Activated CD8-positive, alpha-beta memory T cell treated with anti-CD3 and anti-CD28 coated beads, Interleukin-2, amount 10 ng/mL, durations not matched to agents 7 days and 5 days (primary cell): ENCODE measurements around the gene LCN15. TPM values are rescaled to one million over a fixed set of nuclear protein-coding genes. Genes with fewer than 3 reads are reported as not detected.
A peak's percentile ranks its signal among the peaks of the same experiment; 100 is the strongest.
"Not testable (repeated sequence)": the region's sequence is repeated elsewhere in the genome, so short reads cannot be mapped to it uniquely, and the experiment has no call there.

Experiments used
- ATAC-seq: fragments of 150-1000 bp; cut with Tn5 transposase; one replicate; pipeline ENCODE4 v1.10.0; 2021; ENCODE audit warnings: moderate library complexity
- CTCF ChIA-PET: fragments of 350-600 bp; sonication (Branson Sonifier 250); formaldehyde crosslinking; loops from one replicate; lab custom pipeline; 2021; ENCODE audit warnings: antibody characterized with exemption; lab: Charles Lee
- DNase-seq: peaks from one replicate; pipeline ENCODE4 v3.0.0-alpha.2; 2020
- H3K27ac Mint-ChIP-seq: one replicate; pipeline ENCODE4 v1.8.0; 2021; ENCODE audit warnings: mild to moderate bottlenecking, mixed read lengths
- H3K27me3 Mint-ChIP-seq: one replicate; pipeline ENCODE4 v1.8.0; 2021; ENCODE audit warnings: mixed read lengths
- H3K36me3 Mint-ChIP-seq: one replicate; pipeline ENCODE4 v1.8.0; 2021; ENCODE audit warnings: mild to moderate bottlenecking, mixed read lengths
- H3K4me1 Mint-ChIP-seq: one replicate; pipeline ENCODE4 v1.8.0; 2021; ENCODE audit warnings: mixed read lengths
- H3K4me3 Mint-ChIP-seq: one replicate; pipeline ENCODE4 v1.8.0; 2021; ENCODE audit warnings: mild to moderate bottlenecking, moderate library complexity, mixed read lengths
- H3K9me3 Mint-ChIP-seq: one replicate; pipeline ENCODE4 v1.8.0; 2022; ENCODE audit warnings: low read depth, mixed read lengths
- total RNA-seq, 2 experiments: library from RNA; stranded (reverse); gene quantifications; one replicate each; pipeline ENCODE4 v1.2.3, GENCODE V29; 2021

LCN15 gene
- total RNA-seq, 2 experiments from 2014 or later: not detected

DNA sequence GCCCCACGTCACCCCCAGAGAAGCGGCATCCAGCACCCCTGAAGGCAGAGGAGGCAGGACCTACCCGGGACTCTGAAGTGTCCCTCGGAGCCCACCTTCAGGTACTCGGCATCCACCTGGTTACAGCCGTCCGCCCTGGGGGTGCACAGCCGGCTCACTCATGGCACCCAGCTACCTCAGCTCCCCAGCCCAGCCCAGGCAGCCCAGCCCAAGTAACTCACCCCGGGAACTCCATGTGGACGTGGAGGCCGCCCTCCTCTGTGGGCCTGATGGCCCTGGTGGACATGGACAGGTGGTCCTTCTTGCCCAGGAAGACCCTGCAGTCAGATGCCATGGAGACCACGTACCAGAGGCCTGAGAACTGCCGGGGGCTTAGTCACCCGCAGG is 676 bp downstream of the LCN15 start:
- Mint-ChIP-seq H3K4me3 (no peak overlapping the region), H3K9me3 (no peaks in the 10 kb centered on the region), H3K27me3 (peaks cover 13% of the 10 kb centered on the region), H3K4me1 (peaks cover 16% of the 10 kb centered on the region), H3K36me3 (no peaks in the 10 kb centered on the region), H3K27ac (no peak overlapping the region)
- DNase-seq (no peak), ATAC-seq (no peak)
- CTCF ChIA-PET: interaction anchor here (2.0 kb wide), 1 partner anchor 25 kb away, joined by 6 read pairs; no protein-coding TSS in a partner anchor

DNA sequence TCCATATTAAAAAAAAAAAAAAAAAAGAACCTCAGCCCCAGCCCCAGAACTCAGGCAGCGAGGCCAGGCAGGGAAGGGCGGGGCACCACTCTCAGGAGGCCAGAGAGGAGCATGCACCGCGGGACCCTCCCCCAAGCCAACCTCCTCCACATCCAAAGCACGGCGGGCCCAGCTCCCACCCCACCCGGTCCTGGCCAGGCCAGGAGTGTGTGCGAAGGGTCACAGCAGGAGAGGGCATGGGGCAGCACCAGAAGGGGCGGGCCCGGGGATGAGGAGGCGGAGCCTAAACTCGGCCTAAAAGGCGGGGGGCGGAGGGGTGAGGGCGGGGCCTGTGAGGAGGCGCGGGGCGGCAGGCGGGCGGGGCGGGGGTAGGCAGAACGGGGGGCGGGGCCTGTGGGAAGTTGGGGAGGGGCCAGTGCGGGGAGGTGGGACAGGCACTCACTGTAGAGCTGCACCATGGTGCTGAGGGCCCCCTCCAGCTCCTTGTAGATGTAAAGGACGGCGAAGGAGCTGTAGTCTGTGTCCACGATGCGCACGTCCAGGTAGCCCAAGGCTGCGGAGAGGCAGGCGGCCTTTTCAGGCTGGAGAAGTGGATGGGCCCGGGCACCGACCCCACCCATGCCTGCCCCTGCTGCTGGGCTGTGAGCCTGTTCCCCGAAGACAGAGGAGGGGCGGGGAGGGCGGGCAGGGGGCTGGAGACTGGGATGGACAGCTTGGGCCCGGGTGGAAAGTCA is 1.2 kb downstream of the LCN15 start:
- no peak overlapping the region for H3K4me3 Mint-ChIP-seq
- no peak overlapping the region for H3K27ac Mint-ChIP-seq
- peak; percentile 35 for ATAC-seq
- no peak for DNase-seq
- H3K4me1 Mint-ChIP-seq: peaks cover 16% of the 10 kb centered on the region
- H3K36me3 Mint-ChIP-seq: no peaks in the 10 kb centered on the region
- no peaks in the 10 kb centered on the region for H3K9me3 Mint-ChIP-seq
- CTCF ChIA-PET: interaction anchor here (2.0 kb wide), 1 partner anchor 25 kb away, joined by 6 read pairs; no protein-coding TSS in a partner anchor
- H3K27me3 Mint-ChIP-seq: peaks cover 13% of the 10 kb centered on the region

DNA sequence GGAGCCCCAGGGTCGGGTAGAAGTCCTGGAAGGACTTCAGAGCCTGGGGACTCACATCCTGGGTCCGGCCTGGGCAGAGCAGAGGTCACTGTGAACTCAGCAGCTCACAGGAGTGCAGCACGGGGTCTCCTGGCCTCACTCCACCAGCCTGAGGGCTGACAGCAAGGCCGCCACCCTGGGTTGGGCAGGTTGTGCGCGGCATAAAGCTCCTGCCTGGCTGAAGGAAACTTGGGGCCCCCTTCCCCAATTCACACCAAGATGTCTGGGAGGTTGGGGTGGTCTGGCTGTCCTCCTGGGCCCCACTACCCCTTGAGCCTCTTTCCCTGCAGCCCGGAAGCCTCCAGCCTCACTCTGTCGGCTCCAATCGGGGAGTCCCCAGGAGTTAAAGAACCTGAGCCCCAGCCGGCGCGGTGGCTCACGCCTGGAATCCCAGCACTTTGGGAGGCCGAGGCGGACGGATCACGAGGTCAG is 2.1 kb downstream of the LCN15 start:
- ATAC-seq: no peak
- Mint-ChIP-seq H3K27me3 (peaks cover 7% of the 10 kb centered on the region), H3K27ac (no peak overlapping the region), H3K36me3 (no peaks in the 10 kb centered on the region), H3K4me3 (no peak overlapping the region), H3K4me1 (peaks cover 16% of the 10 kb centered on the region), H3K9me3 (no peaks in the 10 kb centered on the region)
- no peak for DNase-seq
- CTCF ChIA-PET: interaction anchor here (2.0 kb wide), 1 partner anchor 26 kb away, joined by 6 read pairs; no protein-coding TSS in a partner anchor

DNA sequence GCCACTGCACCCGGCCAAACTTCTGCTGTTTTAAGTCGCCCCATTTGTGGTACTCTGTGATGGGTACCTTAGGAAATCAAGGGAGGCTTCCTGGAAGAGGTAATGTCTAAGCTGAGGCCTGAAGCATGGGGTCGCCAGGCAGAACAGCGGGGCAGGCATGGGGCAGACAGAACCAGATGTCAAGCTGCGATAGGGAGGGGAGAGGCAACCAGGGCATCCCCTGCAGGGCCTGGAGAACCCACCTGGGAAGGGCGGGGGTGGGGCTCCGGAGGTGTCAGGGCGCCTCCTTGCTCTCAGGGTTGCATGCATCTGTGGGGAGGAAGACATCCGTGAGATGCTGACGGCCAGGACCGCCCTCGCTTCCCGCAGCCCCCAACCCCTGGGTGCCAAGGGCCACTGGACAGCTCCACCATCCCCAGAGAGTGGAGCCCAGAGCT is 2.8 kb downstream of the LCN15 start:
- Mint-ChIP-seq H3K4me1 (peaks cover 10% of the 10 kb centered on the region), H3K36me3 (no peaks in the 10 kb centered on the region), H3K27me3 (peaks cover 2% of the 10 kb centered on the region), H3K9me3 (no peaks in the 10 kb centered on the region), H3K4me3 (no peak overlapping the region), H3K27ac (no peak overlapping the region)
- CTCF ChIA-PET: interaction anchor here (1.0 kb wide), 1 partner anchor 56 kb away, joined by 4 read pairs; no protein-coding TSS in a partner anchor
- DNase-seq: no peak
- no peak for ATAC-seq

DNA sequence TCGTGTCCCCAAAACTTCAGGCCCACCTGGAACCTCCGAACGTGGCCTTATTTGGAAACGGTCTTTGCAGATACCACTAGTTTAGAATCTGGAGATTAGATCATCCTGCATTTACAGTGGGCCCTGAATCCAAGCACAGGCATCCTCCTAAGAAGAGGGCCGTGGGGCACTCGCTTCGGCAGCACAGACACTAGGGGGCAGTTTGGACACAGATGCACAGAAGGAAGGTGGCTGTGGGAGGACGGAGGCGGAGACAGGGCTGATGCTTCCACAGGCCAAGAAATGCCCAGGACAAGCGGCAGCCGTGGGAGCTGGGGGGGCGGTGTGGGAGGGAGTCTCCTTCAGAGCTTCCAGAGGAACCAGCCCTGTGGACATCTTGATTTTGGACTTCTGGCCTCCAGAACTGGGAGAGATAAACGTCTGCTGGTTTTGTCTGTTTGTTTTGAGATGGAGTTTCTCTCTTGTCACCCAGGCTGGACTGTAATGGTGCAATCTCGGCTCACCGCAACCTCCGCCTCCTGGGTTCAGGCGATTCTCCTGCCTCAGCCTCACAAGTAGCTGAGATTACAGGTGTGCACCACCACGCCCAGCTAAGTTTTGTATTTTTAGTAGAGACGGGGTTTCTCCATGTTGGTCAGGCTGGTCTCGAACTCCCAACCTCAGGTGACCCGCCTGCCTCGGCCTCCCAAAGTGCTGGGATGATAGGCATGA is 3.3 kb downstream of the LCN15 start:
- H3K4me1 Mint-ChIP-seq, H3K4me3 Mint-ChIP-seq, H3K27ac Mint-ChIP-seq, H3K36me3 Mint-ChIP-seq, DNase-seq, H3K9me3 Mint-ChIP-seq, ATAC-seq, H3K27me3 Mint-ChIP-seq: not testable (repeated sequence)
- CTCF ChIA-PET: interaction anchor here (1.0 kb wide), 1 partner anchor 57 kb away, joined by 4 read pairs; no protein-coding TSS in a partner anchor

DNA sequence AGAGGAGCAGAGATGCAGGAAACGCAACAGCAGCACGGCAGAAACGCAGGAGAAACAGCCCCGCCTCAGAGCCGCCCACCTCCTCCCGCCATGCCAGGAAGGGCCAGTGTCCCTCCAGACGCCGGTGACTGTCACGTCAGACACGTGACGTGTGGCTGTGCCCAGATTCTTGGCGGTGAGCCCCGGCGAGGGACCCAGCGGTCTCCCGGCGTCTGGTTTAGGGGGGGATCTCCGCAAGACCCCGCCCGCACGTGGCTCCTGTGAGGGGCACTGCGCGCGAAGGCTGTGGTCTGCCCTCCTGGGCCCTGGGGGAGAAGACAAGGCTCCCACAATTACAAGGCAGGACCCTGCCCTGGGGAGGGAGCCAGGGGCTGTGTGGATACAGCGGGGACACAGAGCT is 3.9 kb downstream of the LCN15 start:
- H3K4me1 Mint-ChIP-seq: peaks cover 1% of the 10 kb centered on the region
- CTCF ChIA-PET: interaction anchor here (1.2 kb wide), 1 partner anchor 10 kb away, joined by 3 read pairs; no protein-coding TSS in a partner anchor
- H3K9me3 Mint-ChIP-seq: peaks cover 8% of the 10 kb centered on the region
- no peak for ATAC-seq
- peaks cover 2% of the 10 kb centered on the region for H3K27me3 Mint-ChIP-seq
- H3K27ac Mint-ChIP-seq: no peak overlapping the region
- peaks cover 3% of the 10 kb centered on the region for H3K36me3 Mint-ChIP-seq
- DNase-seq: no peak
- no peak overlapping the region for H3K4me3 Mint-ChIP-seq

DNA sequence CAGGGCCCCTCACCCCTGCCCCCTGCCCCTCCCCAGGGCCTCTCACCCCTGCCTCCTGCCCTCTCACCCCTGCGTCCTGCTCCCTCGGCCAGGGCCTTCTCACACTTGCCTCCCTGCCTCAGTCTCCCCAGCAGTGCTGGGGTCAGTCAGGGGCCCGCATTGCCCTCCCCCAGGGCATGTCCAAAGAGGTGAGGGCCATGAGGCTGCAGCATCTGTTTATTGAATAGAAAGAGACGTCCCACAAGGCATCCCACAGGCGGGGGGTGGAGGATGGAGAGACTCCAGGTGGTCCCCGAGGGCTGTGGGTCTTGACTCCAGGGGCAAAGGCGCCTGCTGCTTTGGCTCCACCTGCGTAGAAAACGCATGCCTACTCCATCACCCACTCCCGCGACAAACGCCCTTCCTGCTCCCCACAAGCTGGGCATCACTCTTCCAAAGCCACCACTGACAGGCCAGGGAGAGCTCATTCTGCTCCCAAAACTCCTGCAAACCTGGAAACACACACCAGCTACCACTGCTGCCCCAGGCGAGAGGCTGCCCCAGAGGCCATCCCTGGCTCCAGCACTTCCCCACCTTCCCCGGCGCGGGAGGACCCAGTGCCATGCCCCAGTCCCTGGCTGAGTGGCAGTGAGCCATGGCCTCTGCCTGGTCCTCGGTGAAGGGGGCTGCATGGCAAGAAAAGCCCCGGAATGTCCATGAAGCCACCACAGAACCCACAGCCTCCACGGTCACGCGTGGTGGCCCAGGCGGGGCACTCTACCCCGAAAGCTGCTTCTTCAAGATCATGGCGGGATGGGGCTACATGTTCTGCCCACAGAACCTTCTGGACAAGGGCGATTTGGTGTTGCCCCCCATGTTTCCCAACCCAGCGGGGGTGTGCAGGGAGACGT is 4.6 kb downstream of the LCN15 start:
- H3K9me3 Mint-ChIP-seq: peaks cover 8% of the 10 kb centered on the region
- CTCF ChIA-PET: interaction anchor here (1.2 to 1.7 kb wide), 2 partner anchors 11 to 17 kb away, joined by 3 read pairs; no protein-coding TSS in a partner anchor
- no peak for DNase-seq
- peaks cover 3% of the 10 kb centered on the region for H3K36me3 Mint-ChIP-seq
- H3K4me3 Mint-ChIP-seq: no peak overlapping the region
- no peak for ATAC-seq
- peaks cover 2% of the 10 kb centered on the region for H3K27me3 Mint-ChIP-seq
- no peaks in the 10 kb centered on the region for H3K4me1 Mint-ChIP-seq
- no peak overlapping the region for H3K27ac Mint-ChIP-seq

DNA sequence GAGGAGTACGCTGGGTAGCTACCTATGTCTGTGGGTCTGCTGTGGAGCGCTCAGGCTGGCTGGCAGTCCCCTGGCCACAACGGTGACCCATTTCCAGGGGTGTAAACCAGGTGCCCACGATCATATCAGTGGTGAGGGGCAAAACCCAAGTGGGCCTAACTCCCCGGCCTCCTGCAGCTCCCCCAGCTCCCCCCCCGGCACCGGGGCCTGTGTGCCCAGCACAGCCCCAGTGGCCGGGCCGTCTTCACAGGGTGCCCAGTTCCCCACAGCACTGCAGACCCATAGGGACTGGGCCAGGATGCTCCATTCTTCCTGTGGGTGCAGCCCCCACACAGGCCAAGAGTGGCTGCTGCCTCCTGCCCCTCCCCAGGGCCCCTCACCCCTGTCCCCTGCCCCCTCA is 5.3 kb downstream of the LCN15 start:
- H3K4me3 Mint-ChIP-seq: no peak overlapping the region
- CTCF ChIA-PET: interaction anchor here (0.9 to 1.7 kb wide), 2 partner anchors 9 to 18 kb away, joined by 3 read pairs; no protein-coding TSS in a partner anchor
- ATAC-seq (no peak), DNase-seq (no peak)
- H3K27me3 Mint-ChIP-seq: peaks cover 2% of the 10 kb centered on the region
- H3K27ac Mint-ChIP-seq: no peak overlapping the region
- peaks cover 8% of the 10 kb centered on the region for H3K9me3 Mint-ChIP-seq
- H3K4me1 Mint-ChIP-seq: no peaks in the 10 kb centered on the region
- H3K36me3 Mint-ChIP-seq: peaks cover 3% of the 10 kb centered on the region

DNA sequence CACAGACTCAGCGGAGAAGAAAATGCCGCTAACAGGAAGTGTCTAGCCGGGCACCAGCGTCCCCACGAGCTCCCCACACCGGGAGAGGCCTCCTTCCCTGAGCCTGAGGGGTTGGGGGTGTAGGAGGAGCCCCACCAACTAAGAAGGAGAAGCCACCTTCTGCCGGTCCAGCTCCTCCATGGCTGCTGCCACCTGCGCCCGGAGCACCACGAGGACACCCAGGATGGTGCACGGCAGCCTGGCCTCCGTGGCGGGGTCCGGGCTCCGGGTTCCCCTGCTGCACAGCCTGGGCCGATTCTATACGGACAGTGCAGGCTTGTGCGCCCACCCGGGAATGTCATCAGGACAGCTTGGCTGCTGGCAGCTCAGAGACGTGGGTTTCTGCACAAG is 6.6 kb downstream of the LCN15 start:
- H3K9me3 Mint-ChIP-seq: peaks cover 10% of the 10 kb centered on the region
- ATAC-seq (no peak), DNase-seq (no peak)
- H3K4me3 Mint-ChIP-seq: no peak overlapping the region
- H3K27me3 Mint-ChIP-seq: peaks cover 2% of the 10 kb centered on the region
- CTCF ChIA-PET: interaction anchor here (0.8 to 1.7 kb wide), 8 partner anchors 8 to 36 kb away, joined by 3 to 5 read pairs (median 3); no protein-coding TSS in a partner anchor
- no peak overlapping the region for H3K27ac Mint-ChIP-seq
- H3K36me3 Mint-ChIP-seq: peaks cover 3% of the 10 kb centered on the region
- no peaks in the 10 kb centered on the region for H3K4me1 Mint-ChIP-seq

DNA sequence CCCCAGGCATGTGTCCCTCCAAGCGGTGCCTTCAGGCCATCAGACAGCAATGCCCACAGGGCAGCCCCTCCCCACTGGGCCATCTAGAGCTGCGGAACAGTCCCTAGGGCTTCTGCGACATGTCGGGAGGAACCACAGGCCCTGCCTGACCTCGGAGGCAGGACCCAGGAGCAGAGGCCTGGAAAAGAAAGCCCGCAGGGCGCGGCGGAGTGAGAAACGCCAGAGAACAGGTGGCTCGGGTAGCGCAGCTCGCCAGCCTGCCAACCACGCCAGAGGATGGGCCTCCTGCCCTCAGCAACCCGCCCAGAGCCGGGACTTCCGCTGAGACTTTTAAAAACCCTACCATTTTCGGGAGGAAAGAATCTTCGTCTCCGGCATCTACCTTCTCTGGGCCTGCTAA is 7.0 kb downstream of the LCN15 start:
- H3K9me3 Mint-ChIP-seq: peaks cover 15% of the 10 kb centered on the region
- no peak for ATAC-seq
- H3K4me3 Mint-ChIP-seq: no peak overlapping the region
- CTCF ChIA-PET: interaction anchor here (0.9 to 1.4 kb wide), 5 partner anchors 9 to 29 kb away, joined by 3 to 5 read pairs (median 3); no protein-coding TSS in a partner anchor
- DNase-seq: no peak
- H3K4me1 Mint-ChIP-seq: no peaks in the 10 kb centered on the region
- H3K36me3 Mint-ChIP-seq: peaks cover 7% of the 10 kb centered on the region
- peaks cover 6% of the 10 kb centered on the region for H3K27me3 Mint-ChIP-seq
- no peak overlapping the region for H3K27ac Mint-ChIP-seq

DNA sequence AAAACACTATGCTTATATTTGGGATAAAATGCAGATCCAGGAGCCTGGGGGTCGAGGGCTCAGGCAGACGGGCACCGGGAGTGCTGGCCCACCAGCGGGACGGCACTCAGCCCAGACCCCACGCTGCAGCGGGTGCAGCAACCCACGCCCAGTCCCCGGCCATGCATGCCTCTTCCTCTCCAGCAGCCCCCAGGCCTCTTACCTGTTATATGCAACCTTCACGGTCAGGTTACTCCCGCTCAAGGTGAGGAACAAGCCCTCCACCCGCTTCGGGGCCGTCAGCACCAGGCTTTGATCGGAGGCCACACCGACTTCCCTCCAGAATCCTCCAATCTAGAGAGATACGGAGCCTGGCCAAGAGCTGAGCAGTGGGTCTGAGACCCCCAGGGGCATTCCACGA is 7.5 kb downstream of the LCN15 start:
- CTCF ChIA-PET: interaction anchor here (1.3 to 1.4 kb wide), 2 partner anchors 18 to 28 kb away, joined by 3 to 4 read pairs; no protein-coding TSS in a partner anchor
- no peaks in the 10 kb centered on the region for H3K4me1 Mint-ChIP-seq
- peaks cover 11% of the 10 kb centered on the region for H3K36me3 Mint-ChIP-seq
- H3K9me3 Mint-ChIP-seq: peaks cover 17% of the 10 kb centered on the region
- ATAC-seq (no peak), DNase-seq (no peak)
- H3K4me3 Mint-ChIP-seq: no peak overlapping the region
- H3K27ac Mint-ChIP-seq: no peak overlapping the region
- peaks cover 11% of the 10 kb centered on the region for H3K27me3 Mint-ChIP-seq

DNA sequence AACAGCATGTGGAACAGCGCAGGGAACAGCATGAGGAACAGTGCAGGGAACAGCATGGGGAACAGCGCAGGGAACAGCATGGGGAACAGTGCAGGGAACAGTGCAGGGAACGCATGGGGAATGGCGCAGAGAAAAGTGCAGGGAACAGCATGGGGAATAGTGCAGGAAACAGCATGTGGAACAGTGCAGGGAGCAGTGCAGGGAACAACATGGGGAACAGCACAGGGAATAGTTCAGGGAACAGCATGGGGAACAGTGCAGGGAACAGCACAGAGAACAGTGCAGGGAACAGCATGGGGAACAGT is 8.2 kb downstream of the LCN15 start:
- Mint-ChIP-seq H3K4me3 (no peak overlapping the region), H3K9me3 (peaks cover 20% of the 10 kb centered on the region), H3K36me3 (peaks cover 15% of the 10 kb centered on the region), H3K27ac (no peak overlapping the region), H3K4me1 (peaks cover under 1% of the 10 kb centered on the region), H3K27me3 (peaks cover 12% of the 10 kb centered on the region)
- DNase-seq (no peak), ATAC-seq (no peak)
- CTCF ChIA-PET: no interaction called here
